HT1080 (cell line): Measurements from ENCODE around the gene IL12RB1. TPM values are rescaled to one million over a fixed set of nuclear protein-coding genes. Genes with fewer than 3 reads are reported as not detected.

Experiments used
- DNase-seq: peaks from one replicate; pipeline ENCODE4 v3.0.0-alpha.2; 2015; ENCODE audit warnings: low read depth
- polyA plus RNA-seq, 2 experiments: library from polyadenylated mRNA; depleted of rRNA; stranded (reverse); fragments of >200 nt; gene quantifications; 2 replicates each; pipeline ENCODE4 v1.2.3, GENCODE V29; 2015
- total RNA-seq: library from RNA; depleted of rRNA; stranded (reverse); fragments of >200 nt; shearing (Covaris generic); gene quantifications from 2 replicates; pipeline ENCODE4 v1.2.3, GENCODE V29; 2014; rRNA removed

IL12RB1 gene
- total RNA-seq, result 0.13 and 1.0 TPM in 2 replicates
- polyA plus RNA-seq (2015; cell fraction: cytosol; rRNA removed), result 0.26 TPM in 2 replicates
- 0.27 and 0.31 TPM in 2 replicates for polyA plus RNA-seq (2015; cell fraction: nucleus; rRNA removed)

GRCh38 chr19:18086590-18087138 is at the start of gene IL12RB1:
Gene IL12RB1, minus strand, starts transcription at chr19:18086934. Its CDS starts 111 bp downstream, at chr19:18086823.
- DNase-seq, result peak; percentile 26

- DNase-seq, result no peak
Measured at GRCh38 chr19:18135712-18136584, 49.2 kb upstream of the IL12RB1 start.

- DNase-seq, result no peak
Measured at GRCh38 chr19:18131841-18132596, 45.3 kb upstream of the IL12RB1 start.

GRCh38 chr19:18130523-18131242 is 43.9 kb upstream of the IL12RB1 start:
- DNase-seq, result no peak

- DNase-seq, result no peak
Measured at GRCh38 chr19:18128805-18129204, 42.1 kb upstream of the IL12RB1 start.

GRCh38 chr19:18128044-18128443 is 41.3 kb upstream of the IL12RB1 start:
- DNase-seq, result peak; percentile 76

GRCh38 chr19:18126097-18126496 is 39.4 kb upstream of the IL12RB1 start:
- no peak for DNase-seq

- DNase-seq, result no peak
Measured at GRCh38 chr19:18123819-18124218, 37.1 kb upstream of the IL12RB1 start.

GRCh38 chr19:18122860-18123795 is 36.4 kb upstream of the IL12RB1 start:
- DNase-seq, result no peak

- DNase-seq, result no peak
Measured at GRCh38 chr19:18122424-18122823, 35.7 kb upstream of the IL12RB1 start.

GRCh38 chr19:18121166-18121565 is 34.4 kb upstream of the IL12RB1 start:
- DNase-seq, result no peak

- DNase-seq, result no peak
Measured at GRCh38 chr19:18120127-18120526, 33.4 kb upstream of the IL12RB1 start.

GRCh38 chr19:18119717-18120105 is 33.0 kb upstream of the IL12RB1 start:
- DNase-seq, result no peak

- no peak for DNase-seq
Measured at GRCh38 chr19:18119013-18119716, 32.4 kb upstream of the IL12RB1 start.

- DNase-seq, result no peak
Measured at GRCh38 chr19:18118420-18119012, 31.8 kb upstream of the IL12RB1 start.

- DNase-seq, result peak; percentile 70
Measured at GRCh38 chr19:18117692-18118378, 31.1 kb upstream of the IL12RB1 start.

GRCh38 chr19:18117364-18117691 is 30.6 kb upstream of the IL12RB1 start:
- no peak for DNase-seq

GRCh38 chr19:18114483-18114882 is 27.7 kb upstream of the IL12RB1 start:
- DNase-seq, result no peak

- DNase-seq, result no peak
Measured at GRCh38 chr19:18113827-18114226, 27.1 kb upstream of the IL12RB1 start.
